WI38 (cell line): ENCODE data around the gene ANKS1B.

Experiments used
- H3K4me3 ChIP-seq: 2 replicates; pipeline ENCODE4 v1.5.1; 2011; ENCODE audit warnings: low read depth, mild to moderate bottlenecking, control low read depth, low read length
- CTCF ChIP-seq: IDR thresholded peaks from 2 replicates; pipeline ENCODE4 v1.5.1; 2012; ENCODE audit warnings: low read depth, mild to moderate bottlenecking, control low read depth, low read length

ANKS1B gene

GRCh38 chr12:99157946-99158345 lies 826.8 kb downstream of the ANKS1B start:
- no peak for TF ChIP-seq CTCF
- no peak overlapping the region for H3K4me3 ChIP-seq

- no peak overlapping the region for H3K4me3 ChIP-seq
- TF ChIP-seq CTCF: no peak
These were observed 829.8 kb downstream of the ANKS1B start for GRCh38 chr12:99154983-99155336.

- no peak overlapping the region for H3K4me3 ChIP-seq
- no peak for TF ChIP-seq CTCF
These were observed 830.3 kb downstream of the ANKS1B start for GRCh38 chr12:99154216-99154982.

GRCh38 chr12:99153293-99153692 lies 831.4 kb downstream of the ANKS1B start:
- no peak for TF ChIP-seq CTCF
- no peak overlapping the region for H3K4me3 ChIP-seq

- TF ChIP-seq CTCF: no peak
These were observed 832.4 kb downstream of the ANKS1B start for GRCh38 chr12:99152337-99152736.

GRCh38 chr12:99151744-99152143 lies 833.0 kb downstream of the ANKS1B start:
- TF ChIP-seq CTCF: no peak

More at GRCh38 chr12:99152337-99152736, 832.4 kb downstream of the ANKS1B start:
- no peak overlapping the region for H3K4me3 ChIP-seq

GRCh38 chr12:99147130-99147529 lies 837.6 kb downstream of the ANKS1B start:
- no peak overlapping the region for H3K4me3 ChIP-seq
- no peak for TF ChIP-seq CTCF

More at GRCh38 chr12:99151744-99152143, 833.0 kb downstream of the ANKS1B start:
- H3K4me3 ChIP-seq: no peak overlapping the region
